SK-N-MC (cell line): ENCODE results near the gene NFIX.

Source experiments
- DNase-seq: peaks from one replicate; pipeline ENCODE4 v3.0.0-alpha.2; 2011; ENCODE audit warnings: low read depth, low spot score
- H3K27ac ChIP-seq: fragments of 200-600 bp; sonication (generic); 2 replicates; pipeline ENCODE4 v1.5.1; 2016; ENCODE audit warnings: mixed run types
- H3K36me3 ChIP-seq: fragments of 200-600 bp; sonication (generic); 2 replicates; pipeline ENCODE4 v1.6.1; 2017; ENCODE audit warnings: antibody characterized with exemption, low read length, mixed read lengths; ENCODE audit not compliant: insufficient read depth
- H3K4me3 ChIP-seq: fragments of 200-600 bp; sonication (generic); 2 replicates; pipeline ENCODE4 v1.5.1; 2016
- H3K9ac ChIP-seq: fragments of 200-600 bp; sonication (generic); 2 replicates; pipeline ENCODE4 v1.8.0; 2017; ENCODE audit warnings: mixed run types, mixed read lengths; ENCODE audit not compliant: insufficient read length
- H3K9me3 ChIP-seq: fragments of 200-600 bp; sonication (generic); 2 replicates; pipeline ENCODE4 v1.6.1; 2017; ENCODE audit warnings: low read depth, mild to moderate bottlenecking, antibody characterized with exemption, low read length, moderate library complexity, mixed read lengths
- EZH2 ChIP-seq: fragments of 200-600 bp; sonication (generic); IDR thresholded peaks from one replicate; pipeline ENCODE4 v1.6.1; 2017; ENCODE audit warnings: antibody characterized with exemption
- FOXP2 ChIP-seq: optimal IDR thresholded peaks from 2 replicates; pipeline ENCODE3; 2011; ENCODE audit warnings: mild to moderate bottlenecking, moderate library complexity; ENCODE audit not compliant: insufficient read depth; ENCODE audit errors: extremely low read length, control extremely low read depth
- POLR2AphosphoS5 ChIP-seq: IDR thresholded peaks from 2 replicates; pipeline ENCODE4 v1.6.1; 2012; ENCODE audit warnings: mild to moderate bottlenecking, low read depth, low read length, borderline replicate concordance

NFIX gene

GRCh38 chr19:13017306-13018034 lies 22.2 kb downstream of the NFIX start:
- no peak for TF ChIP-seq EZH2
- TF ChIP-seq FOXP2, result no peak
- TF ChIP-seq POLR2AphosphoS5, result no peak
- H3K4me3 ChIP-seq, result peak overlapping the region; percentile 57
- no peaks in the 10 kb centered on the region for H3K36me3 ChIP-seq
- H3K27ac ChIP-seq, result peak overlapping the region; percentile 93
- peak overlapping the region; percentile 63 for H3K9ac ChIP-seq
- H3K9me3 ChIP-seq, result no peaks in the 10 kb centered on the region
- no peak for DNase-seq

DNA sequence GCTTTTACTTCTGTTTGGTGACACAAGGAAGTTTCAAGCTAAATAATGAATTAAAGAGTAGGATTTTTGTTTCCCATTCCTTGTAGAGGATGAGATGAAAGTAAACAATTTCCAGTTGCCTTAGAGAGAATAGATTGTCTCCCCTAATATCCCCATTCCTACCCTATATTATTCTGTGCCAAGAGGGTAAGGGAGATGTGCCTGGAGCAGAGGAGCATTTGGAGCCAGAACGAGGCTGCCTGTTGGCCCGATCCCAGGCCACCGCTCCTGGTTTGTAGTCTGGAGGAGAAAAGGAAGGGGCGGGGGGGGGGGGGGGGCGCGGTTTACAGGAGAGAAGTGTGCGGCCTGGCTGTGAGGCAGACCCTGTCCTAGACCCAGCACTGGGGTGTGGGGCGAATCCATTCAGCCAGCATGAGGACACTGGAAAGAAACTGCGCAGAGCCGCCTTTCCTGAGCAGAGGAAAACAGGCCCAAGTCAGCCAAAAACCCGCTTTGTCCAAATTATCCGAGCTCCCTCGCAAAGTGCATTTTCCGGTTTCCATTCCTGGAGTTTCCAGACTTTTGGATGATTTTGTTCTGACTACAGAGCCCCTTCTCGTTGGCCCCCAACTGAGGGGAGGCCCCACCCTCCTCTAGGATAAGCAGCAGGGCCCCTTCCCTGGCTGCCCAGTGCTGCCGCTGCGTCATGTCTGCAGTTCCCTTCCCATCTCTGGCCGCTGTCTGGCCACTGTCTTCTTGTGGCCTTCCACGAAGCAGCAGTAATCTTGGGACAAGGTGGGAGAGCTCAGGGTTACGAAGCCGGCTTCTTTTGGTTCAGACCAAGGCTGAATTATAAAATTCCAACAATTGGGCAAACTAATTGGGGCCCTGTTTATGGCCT lies 23.0 kb downstream of the NFIX start:
- H3K27ac ChIP-seq, result peak overlapping the region; percentile 93
- TF ChIP-seq FOXP2 (no peak), EZH2 (no peak), POLR2AphosphoS5 (no peak)

GRCh38 chr19:13019332-13019731 lies 24.1 kb downstream of the NFIX start:
- TF ChIP-seq FOXP2, result no peak
- TF ChIP-seq EZH2, result no peak
- no peak for TF ChIP-seq POLR2AphosphoS5
- Histone ChIP-seq H3K36me3 (no peaks in the 10 kb centered on the region), H3K9me3 (no peaks in the 10 kb centered on the region), H3K4me3 (0 out of 2 replicates have a peak overlapping the region, but pooled peaks have one; percentile 10), H3K9ac (peak overlapping the region; percentile 69), H3K27ac (peak overlapping the region; percentile 93)
- DNase-seq, result no peak

More for the DNA sequence above, 23.0 kb downstream of the NFIX start:
- Histone ChIP-seq H3K36me3 (no peaks in the 10 kb centered on the region), H3K4me3 (peak overlapping the region; percentile 57), H3K9me3 (no peaks in the 10 kb centered on the region), H3K9ac (peak overlapping the region; percentile 69)
- DNase-seq, result no peak

GRCh38 chr19:13020002-13020414 lies 24.7 kb downstream of the NFIX start:
- no peaks in the 10 kb centered on the region for H3K9me3 ChIP-seq
- H3K4me3 ChIP-seq, result no peak overlapping the region
- DNase-seq, result no peak
- peak overlapping the region; percentile 93 for H3K27ac ChIP-seq
- TF ChIP-seq POLR2AphosphoS5, result no peak
- TF ChIP-seq FOXP2, result no peak
- no peak for TF ChIP-seq EZH2
- H3K36me3 ChIP-seq, result no peaks in the 10 kb centered on the region; the same call in 1 of the 2 replicates
- peak overlapping the region; percentile 69 for H3K9ac ChIP-seq

GRCh38 chr19:13022111-13022858 lies 27.0 kb downstream of the NFIX start:
- Histone ChIP-seq H3K27ac (peak overlapping the region; percentile 97), H3K36me3 (peaks cover 18% of the 10 kb centered on the region; the same call in 1 of the 2 replicates), H3K4me3 (peak overlapping the region; percentile 89), H3K9ac (peak overlapping the region; percentile 75), H3K9me3 (no peaks in the 10 kb centered on the region)
- no peak for DNase-seq
- TF ChIP-seq POLR2AphosphoS5, result no peak
- TF ChIP-seq FOXP2, result no peak
- no peak for TF ChIP-seq EZH2

GRCh38 chr19:13022859-13023636 lies 27.8 kb downstream of the NFIX start:
- Histone ChIP-seq H3K4me3 (peak overlapping the region; percentile 89), H3K36me3 (peaks cover 24% of the 10 kb centered on the region; the same call in 1 of the 2 replicates), H3K9me3 (no peaks in the 10 kb centered on the region), H3K27ac (peak overlapping the region; percentile 97), H3K9ac (peak overlapping the region; percentile 75)
- TF ChIP-seq FOXP2, result no peak
- TF ChIP-seq EZH2, result no peak
- peak; percentile 74 for TF ChIP-seq POLR2AphosphoS5
- peak; percentile 32 for DNase-seq

- Histone ChIP-seq H3K9ac (peak overlapping the region; percentile 70), H3K4me3 (peak overlapping the region; percentile 89), H3K36me3 (peaks cover 24% of the 10 kb centered on the region; the same call in 1 of the 2 replicates), H3K27ac (peak overlapping the region; percentile 97; the same call in 1 of the 2 replicates), H3K9me3 (no peaks in the 10 kb centered on the region)
- DNase-seq, result no peak
- TF ChIP-seq EZH2 (no peak), POLR2AphosphoS5 (no peak), FOXP2 (no peak)
Observed at GRCh38 chr19:13023656-13024055, 28.4 kb downstream of the NFIX start.
